Measurements from ENCODE around the gene EVPL. TPM values are rescaled to one million over a fixed set of nuclear protein-coding genes. Genes with fewer than 3 reads are reported as not detected.
"Not testable (repeated sequence)": the region's sequence is repeated elsewhere in the genome, so short reads cannot be mapped to it uniquely, and the experiment has no call there.

EVPL gene
- 0.11 TPM for total RNA-seq
- long read RNA-seq, result 0 reads

- DNase-seq (ENCODE audit: missing footprints) (no peak), ATAC-seq (peak; percentile 13)
- intact Hi-C loops (cut with DNase I), result no loop called here
Measured at GRCh38 chr17:76027159-76027839, at the start of gene EVPL. Gene EVPL, minus strand, starts transcription at chr17:76027306. Its CDS starts 108 bp downstream, at chr17:76027198.

DNA sequence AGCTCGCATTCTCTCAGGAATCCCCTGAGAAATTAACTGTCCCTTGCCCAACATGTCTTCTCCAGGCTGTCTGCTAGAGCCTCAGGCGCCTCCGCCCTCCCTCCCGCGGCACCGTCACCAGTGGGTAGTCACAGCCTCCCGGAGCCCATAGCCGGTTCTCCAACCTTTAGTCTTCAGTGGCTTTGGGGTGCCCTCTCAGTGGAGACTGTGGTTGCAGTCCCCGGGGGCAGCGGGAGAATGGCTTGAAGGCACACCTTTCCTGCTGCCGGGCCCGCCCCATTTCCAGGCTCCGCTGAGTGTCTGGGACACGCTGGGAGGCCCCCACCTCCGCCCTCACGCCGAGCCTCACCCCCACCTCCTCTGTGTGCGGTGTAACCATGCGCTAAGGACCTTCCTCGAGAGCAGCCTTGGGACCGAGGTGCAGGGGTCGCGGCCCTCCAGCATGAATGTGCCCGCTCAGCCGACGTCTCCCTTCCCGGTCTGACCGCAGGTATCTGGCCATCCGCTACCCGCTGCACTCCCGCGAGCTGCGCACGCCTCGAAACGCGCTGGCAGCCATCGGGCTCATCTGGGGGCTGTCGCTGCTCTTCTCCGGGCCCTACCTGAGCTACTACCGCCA is 49.1 kb upstream of the EVPL start:
- DNase-seq (ENCODE audit: missing footprints), result no peak
- no peak for ATAC-seq

DNA sequence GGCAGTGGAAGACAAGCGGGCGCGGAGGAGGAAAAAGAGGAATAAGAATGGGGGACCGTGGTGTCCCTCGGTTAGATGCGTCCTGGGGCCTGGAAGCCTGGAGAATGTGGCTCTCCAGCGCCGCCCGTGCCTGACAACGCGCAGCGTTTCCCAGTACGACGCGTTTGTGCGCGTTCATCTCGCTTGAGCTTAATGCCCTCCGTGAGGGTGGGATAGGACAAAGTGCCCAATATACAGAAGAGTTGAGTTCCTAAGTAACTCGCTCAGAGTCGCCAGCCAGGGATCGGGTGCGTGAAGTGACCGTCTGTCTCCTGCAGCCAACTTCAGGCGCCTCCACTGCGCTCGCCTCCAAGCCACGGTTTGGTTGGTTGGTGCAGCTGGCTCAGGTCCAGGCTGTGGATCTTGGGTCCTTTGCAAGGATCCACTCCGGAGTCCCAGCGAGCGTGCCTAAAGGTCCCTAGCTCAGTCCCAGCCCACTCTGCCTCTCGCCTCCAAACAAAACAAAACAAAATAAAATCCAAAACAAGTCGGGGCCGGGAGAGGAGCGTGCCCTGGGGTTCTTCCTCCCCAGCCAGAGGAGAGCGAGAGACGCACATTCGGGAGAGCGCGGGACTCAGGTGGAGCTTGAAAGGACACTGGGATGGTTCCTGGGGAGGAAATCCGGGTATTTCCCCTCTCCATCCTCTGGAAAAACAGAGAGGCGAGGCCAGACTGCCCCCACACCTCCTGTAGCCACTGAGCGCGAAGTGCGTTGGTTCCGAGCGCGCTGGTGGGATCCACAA is 48.4 kb upstream of the EVPL start:
- intact Hi-C loops (cut with DNase I), result no loop called here
- ATAC-seq (no peak), DNase-seq (ENCODE audit: missing footprints) (no peak)

More for the DNA sequence above, 49.1 kb upstream of the EVPL start:
- intact Hi-C loops (cut with DNase I), result no loop called here

- intact Hi-C loops (cut with DNase I), result no loop called here
- ATAC-seq (no peak), DNase-seq (ENCODE audit: missing footprints) (no peak)
Measured at GRCh38 chr17:76074390-76075363, 47.6 kb upstream of the EVPL start, which contains the start of gene GALR2. Gene GALR2, plus strand, starts transcription at chr17:76074781. Its CDS starts 103 bp downstream, at chr17:76074884.

GRCh38 chr17:76072148-76072858 is 45.2 kb upstream of the EVPL start, which contains the start of gene SRP68:
Gene SRP68, minus strand, starts transcription at chr17:76072517. Its CDS starts 26 bp downstream, at chr17:76072491.
- intact Hi-C loops (cut with DNase I), result no loop called here
- ATAC-seq (peak; percentile 100), DNase-seq (ENCODE audit: missing footprints) (peak; percentile 95)

DNA sequence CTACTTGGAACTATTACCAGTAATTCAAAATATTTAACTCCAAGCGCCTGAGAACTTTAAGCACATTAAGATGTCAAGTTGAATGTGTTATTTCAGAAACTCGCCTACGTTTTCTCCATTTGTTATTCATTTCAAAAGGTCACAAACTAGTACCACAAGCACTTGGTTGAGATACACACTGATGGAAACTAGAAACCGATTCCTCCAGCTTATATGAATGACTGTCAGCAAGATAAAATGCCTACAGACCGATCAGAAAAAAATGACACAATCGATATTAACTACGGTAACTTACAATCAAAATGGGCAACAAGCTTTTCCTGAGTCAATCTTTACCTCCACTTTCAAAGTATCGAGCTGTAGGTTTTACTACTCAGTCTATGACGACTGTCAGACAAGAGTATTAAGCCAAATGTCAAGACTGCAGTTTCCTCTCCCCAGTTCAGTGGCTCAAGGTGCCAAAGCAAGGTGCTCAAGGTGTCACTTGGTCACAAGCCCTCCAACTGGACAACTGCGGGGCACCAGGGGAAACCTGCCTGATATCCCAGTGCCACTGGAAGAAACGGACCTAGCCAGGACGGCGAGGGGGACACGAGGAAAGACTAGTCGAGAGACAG is 44.5 kb upstream of the EVPL start:
- DNase-seq (ENCODE audit: missing footprints) (no peak), ATAC-seq (no peak)
- intact Hi-C loops (cut with DNase I), result no loop called here

- intact Hi-C loops (cut with DNase I), result no loop called here
- ATAC-seq, result no peak
- no peak for DNase-seq (ENCODE audit: missing footprints)
Measured at GRCh38 chr17:76065775-76066174, 38.7 kb upstream of the EVPL start.

DNA sequence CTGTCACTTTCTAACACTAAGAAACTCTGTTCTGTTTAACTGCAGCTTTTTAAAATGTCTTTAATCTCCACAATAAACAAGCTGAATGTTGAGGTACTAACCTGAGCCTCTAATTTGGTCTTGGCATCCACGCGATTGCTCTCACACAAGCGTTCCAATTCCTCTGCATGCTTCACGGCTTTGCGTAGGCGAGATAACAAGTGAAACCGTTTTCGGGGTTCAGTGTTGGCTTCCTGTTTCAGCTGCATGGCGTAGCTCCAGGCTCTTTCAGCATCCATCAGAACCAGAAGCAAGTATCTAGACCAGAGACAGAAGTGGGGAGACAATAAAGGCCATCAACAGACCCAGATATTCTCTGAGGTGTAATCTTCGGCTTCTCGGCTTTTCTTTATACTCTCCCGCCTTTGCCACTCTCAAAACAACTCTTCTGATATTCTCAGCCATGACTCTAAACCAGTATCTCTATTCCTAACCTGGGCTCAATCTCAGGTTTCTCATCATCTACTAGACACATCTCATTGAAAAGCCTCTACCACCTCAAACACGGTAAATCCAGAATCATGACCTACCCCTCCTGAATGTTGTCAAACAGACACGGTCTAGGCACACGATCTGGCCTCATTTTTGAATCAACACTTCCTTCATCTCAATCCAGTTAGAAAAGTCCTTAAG is 36.9 kb upstream of the EVPL start:
- ATAC-seq, result no peak
- no peak for DNase-seq (ENCODE audit: missing footprints)
- intact Hi-C loops (cut with DNase I), result no loop called here

- intact Hi-C loops (cut with DNase I); ATAC-seq; DNase-seq (ENCODE audit: missing footprints): not testable (repeated sequence)
Measured at GRCh38 chr17:76058264-76058663, 31.2 kb upstream of the EVPL start.

DNA sequence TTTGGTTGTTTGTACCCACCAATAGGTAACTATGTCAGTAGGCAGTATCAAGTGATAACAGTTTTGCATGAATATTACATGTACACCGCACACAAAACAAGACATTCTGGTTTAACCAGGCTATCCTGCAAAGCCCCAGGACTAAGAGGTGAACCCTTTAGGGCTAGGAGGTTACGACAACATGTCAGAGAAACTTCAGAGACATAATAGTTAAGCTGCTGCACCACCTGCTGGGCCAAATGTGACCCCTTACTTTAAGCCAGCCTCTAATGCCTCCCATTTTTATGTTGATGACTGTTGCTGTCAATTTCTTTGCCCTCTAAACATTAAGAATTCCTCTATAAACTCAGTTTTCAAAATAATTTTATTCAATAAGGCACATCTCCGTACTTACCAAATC is 29.8 kb upstream of the EVPL start:
- ATAC-seq, result no peak
- no peak for DNase-seq (ENCODE audit: missing footprints)
- intact Hi-C loops (cut with DNase I), result no loop called here

DNA sequence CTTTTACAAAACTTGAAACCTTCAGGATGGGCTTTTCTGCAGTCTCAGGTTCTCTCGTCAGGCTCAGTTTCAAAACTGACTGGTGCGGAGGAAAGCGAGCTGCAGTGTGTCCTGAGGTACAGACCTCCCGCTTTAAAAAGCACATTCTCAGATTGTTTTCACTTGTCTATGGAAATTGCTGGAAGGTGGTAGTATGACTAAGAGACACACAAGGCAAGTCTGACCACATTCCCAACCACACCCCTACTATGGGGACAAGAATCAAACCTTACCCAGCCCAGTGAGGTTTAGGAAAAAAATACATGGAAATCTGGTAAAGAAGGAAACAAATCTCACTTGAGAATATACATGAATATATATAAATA is 27.0 kb upstream of the EVPL start:
- no peak for DNase-seq (ENCODE audit: missing footprints)
- intact Hi-C loops (cut with DNase I), result no loop called here
- ATAC-seq, result no peak

GRCh38 chr17:76053246-76054111 is 26.4 kb upstream of the EVPL start:
- DNase-seq (ENCODE audit: missing footprints), result no peak
- ATAC-seq, result no peak
- intact Hi-C loops (cut with DNase I), result no loop called here

- intact Hi-C loops (cut with DNase I), result no loop called here
- ATAC-seq (no peak), DNase-seq (ENCODE audit: missing footprints) (no peak)
Measured at GRCh38 chr17:76051561-76051960, 24.5 kb upstream of the EVPL start.

GRCh38 chr17:76050538-76051467 is 23.7 kb upstream of the EVPL start:
- intact Hi-C loops (cut with DNase I), result no loop called here
- DNase-seq (ENCODE audit: missing footprints) (no peak), ATAC-seq (no peak)

DNA sequence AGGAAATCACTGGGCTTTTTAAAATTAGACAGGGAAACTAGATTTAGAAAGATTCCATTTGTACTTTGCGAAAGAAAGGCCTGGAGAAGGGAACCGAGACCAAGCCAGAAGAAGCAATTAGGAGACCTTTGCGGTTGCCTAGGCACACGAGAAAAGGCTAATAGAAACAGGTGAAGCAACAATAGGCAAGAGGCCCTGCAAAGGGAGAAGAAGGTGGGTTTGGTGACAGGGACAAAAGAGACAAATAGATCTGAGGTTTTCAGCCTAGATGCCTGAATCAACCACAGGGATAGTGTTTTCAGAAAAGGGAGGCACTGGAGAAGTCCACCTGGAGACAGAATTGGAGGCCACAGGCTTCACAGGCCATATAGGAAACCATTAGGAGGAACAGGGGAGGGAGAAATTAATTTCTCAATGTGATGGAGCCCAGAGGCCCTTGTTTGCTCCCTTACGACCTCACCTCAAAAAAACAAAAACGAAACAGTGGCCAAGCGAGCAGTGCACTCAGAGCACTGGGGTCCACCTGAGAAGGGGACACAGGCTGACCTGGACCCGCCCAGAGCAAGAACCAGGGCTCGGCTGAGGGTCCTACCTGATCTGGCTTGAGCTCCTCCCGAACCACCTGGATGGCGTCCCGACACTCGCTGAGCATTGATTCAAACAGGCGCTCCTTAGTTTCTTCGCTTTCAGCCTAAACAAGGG is 22.9 kb upstream of the EVPL start:
- DNase-seq (ENCODE audit: missing footprints), result no peak
- intact Hi-C loops (cut with DNase I), result no loop called here
- no peak for ATAC-seq
